ENCODE results near the gene WHAMM.

GRCh38 chr15:82881747-82882146 is 72.3 kb downstream of the WHAMM start:
- no peak for TF ChIP-seq EZH2phosphoT487 (IDR thresholded peaks at IDR 0.05; ENCODE audit: insufficient read depth, low read depth)
- no peak for TF ChIP-seq EZH2 (IDR thresholded peaks at IDR 0.05; ENCODE audit: insufficient read depth, poor library complexity, severe bottlenecking)
